Activated T-cell treated with anti-CD3 and anti-CD28 coated beads for 4 hours (primary cell): Measurements from ENCODE around the gene AFAP1.

Experiments
- DNase-seq: peaks from one replicate; pipeline ENCODE4 v3.0.0-alpha.2; 2020

AFAP1 gene

DNA sequence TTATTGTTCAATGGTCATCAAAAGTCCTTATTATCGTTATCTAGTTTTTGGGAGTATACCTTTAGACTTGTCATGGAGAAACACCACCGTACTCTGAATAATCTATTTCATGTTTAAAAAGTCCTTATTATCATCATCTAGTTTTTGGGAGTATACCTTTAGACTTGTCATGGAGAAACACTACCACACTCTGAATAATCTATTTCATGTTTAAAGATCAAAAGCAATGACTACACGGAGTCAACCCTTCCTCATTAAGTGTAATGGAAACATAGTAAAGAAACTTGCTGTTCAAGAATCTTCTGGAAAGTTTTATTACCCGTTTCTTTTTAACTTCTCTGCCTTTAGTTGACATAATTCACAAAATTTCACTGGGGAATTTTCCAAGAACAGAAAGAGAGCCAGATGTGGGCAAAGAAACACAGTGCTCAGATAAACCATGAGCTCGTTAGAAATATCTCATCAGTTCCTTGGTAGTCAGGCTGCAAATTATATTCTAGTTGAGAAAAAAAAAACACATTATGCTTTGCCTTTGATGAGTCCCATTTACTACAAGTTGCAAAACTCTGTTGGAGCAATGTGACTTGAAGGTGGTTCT, 158.8 kb downstream of the AFAP1 start:
- no peak for DNase-seq

DNA sequence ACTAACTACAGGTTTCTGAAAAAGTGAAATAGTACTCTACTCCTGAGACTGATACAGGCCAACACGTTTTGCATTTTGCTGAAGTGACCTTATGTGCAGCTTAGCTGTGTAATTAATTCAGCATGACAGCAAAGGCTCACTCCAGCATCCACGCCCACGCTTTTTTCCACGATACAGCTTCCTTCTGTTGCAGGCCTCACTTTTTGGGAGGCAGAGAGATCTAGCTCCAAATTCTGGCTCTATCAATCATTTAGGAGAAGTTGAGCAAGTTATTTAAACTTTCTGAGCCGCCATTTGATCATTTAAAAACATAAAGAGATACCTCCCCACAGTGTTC, 160.3 kb downstream of the AFAP1 start:
- DNase-seq = no peak

DNA sequence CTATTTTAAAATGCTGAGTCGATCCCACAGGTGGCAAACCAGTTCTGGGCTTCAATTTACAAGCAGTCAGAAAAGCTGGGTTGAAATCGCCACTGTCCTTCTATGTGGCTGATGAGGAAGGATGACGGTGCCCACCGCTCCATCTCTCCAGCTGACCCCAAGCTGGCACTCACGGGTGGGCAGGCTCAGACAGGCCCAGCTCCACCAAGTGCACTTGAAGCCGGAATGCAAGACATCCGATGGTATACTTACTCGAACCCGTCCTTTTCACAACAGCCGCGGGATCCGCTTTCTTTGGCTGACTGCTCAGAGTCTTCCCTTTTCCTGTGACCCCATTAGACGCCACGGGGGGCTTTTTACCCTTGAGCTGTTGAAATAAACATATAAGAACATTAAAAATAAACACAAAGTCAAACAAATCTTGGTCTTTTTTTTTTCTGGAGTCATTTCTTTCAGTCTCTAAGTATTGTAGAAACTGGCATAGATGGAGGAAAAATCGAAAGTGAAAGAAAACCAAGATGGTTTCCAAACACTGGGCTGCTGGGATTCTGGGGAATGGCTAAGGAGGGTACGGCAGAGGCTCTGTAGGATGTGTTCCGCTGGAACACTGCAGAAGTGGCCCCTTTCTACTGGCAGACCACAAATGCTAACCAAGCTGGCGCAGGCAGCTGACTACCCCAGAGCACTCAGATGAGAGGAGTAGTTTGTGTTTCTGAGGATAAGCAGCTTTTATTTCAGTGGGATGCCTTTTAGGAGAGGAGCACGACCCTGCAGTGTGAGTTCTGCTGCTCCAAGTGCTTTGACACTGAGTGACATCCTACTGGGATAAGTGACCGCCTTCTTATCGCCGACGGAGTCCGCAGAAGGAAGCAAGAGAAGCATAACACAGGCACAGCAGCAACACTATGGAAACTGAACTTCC, 160.9 kb downstream of the AFAP1 start:
- DNase-seq = no peak

DNA sequence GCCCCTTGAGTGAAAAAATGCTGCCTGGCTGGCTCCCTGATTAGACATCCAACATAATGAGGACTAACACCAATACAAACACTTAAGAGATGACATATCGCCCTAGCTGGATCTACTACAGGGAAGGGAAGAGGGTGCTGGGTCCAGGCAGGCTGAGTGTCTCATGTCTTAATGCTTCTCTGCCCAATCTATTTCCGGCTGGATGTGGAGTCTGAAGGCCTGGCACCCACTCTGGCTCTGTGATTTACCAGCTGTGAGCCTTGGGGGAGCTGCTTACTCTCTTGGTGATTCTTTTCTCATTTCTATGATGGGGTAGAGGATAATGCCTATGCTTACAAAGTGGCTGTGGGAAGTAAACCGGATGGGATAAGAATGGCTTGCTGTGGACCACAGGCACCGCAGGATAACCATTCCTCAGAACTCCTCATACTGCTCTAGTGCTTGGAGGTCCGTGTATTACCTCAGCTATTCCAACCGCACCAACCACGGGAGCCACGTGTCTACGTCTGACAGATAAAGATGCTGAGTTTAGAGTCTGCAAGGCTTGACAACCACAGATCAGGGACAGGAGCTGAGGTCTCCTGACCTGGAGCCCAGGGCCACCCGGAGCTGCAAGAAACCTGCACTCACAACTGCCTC, 161.7 kb downstream of the AFAP1 start:
- DNase-seq = no peak

DNA sequence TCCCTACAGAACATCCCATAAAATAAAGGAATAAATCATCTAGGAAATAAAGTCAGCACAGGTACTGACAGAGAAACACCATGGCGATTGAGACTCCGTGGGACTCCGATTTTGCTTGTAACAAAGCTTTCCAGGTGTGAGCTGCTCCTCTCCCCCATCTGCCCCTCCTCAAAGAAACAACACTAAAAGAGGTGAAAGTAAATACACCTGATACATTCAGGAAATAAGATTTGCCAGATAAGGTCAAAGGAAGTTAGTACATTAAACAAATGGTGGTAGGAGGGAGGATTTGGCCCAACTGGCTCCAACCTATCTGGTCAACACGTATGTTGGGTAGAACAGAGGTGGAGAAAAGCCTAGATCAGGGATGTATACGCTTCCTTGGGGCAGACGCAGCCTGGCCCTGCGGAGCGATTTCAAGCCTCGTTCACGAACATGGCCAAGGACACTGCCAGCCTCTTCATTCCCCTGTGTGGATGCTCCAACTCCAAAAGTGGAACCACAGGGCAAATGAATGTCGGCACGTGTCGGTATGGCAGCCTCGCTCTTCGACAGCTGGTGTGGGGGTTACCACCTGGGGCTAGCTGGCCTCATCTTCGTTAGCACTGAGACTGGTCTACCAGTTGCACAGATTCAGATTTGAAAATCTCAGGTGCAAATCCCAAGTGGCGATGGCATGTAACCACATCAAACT, 162.5 kb downstream of the AFAP1 start:
- no peak for DNase-seq

DNA sequence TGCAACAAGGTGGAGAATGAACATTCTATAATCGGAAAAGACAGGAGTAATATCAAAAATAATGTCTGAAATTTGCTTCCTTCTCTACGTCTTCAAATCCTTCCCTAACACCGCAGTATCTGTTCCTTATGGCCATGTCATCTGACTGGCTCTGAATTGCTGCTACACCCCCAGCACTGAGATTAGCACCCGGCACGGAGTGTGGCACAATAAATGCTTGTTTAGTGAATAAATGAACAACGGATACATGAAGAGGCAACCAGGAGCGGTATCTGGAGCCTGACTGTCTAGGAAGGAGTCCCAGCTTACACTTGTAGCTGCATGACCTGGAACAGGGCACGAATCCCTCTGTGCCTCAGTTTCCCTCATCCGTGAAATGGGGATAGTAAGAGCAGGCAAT, 164.3 kb downstream of the AFAP1 start:
- DNase-seq = no peak

DNA sequence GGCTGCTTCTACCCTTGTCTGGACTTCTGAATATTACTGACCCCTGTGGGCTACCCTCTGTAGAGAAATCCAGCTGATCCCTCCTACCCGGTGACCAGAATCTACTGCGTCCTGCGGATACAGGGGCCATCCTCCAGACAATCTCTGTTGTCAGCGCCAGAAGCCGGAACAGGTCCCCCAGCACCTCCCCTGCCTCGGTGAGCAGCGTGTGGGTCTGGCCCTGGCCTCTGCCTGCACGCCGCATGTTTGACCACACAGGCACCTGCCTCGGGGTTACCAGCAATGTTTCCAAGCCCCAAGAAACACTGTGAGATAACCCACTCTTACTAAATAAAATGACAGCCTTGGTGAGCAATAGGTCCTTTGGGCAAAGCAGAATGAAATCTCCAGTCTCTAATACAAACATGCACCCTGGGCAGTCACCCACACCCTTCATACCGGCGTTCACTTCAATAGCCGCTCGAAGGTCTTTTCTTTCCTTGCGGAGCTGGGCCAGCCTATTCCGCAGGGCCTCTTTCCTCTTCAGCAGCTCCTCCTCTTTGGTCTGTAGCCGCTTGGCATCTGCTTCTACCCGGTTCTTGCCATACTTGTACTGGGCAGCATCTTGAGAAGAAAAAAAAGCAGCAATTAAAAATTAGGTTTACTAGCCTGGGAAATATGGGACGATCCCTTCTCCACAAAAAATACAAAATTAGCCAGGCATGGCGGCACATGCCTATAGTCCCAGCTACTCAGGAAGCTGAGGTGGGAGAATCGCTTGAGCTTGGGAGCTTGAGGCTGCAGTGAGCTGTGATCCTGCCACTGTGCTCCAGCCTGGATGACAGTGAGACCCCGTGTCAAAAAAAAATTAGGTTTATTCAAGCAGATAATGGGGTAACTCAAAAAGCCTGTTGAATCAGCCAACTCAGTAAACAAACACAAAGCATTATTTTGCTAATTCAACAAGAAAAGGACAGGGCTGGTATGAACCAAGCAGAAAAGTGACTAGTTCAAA, 165.1 kb downstream of the AFAP1 start:
- DNase-seq = no peak

DNA sequence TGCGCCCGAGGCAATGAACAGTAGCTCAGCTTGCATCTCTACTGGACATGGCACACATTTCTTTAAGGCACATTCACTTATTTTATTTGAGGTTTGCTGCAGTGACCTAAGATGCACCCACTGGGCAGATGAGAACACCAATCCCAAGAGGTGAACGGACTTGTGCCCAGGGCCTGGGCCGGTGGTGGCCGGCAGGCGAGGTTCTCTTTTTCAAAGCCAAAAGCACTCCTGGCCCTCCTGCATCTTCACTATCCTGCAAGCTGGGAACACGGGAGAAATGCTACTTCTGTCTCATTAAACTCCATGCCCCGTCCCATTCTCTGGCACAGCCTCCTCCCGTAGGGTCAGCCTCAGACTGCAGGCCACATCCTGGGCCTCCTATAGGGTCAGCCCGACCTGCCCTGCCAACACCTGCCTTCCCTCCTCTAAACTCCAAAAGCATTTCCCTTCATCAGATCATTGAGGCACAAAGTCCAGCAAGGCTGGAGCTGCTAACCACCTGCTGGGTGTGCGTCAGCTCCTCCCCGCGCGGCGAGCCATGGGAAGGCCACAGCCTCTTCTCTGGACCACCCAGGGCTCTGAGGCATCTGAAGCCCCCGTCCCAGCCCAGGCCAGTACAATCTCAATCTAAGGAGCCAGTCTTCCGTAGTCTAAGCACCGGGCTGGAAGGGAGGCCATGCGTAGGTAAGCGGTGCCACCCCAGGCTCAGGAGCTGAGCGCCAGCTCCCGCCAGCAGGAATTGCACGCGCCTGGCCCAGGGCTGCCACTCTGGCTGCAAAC, 166.1 kb downstream of the AFAP1 start:
- no peak for DNase-seq

DNA sequence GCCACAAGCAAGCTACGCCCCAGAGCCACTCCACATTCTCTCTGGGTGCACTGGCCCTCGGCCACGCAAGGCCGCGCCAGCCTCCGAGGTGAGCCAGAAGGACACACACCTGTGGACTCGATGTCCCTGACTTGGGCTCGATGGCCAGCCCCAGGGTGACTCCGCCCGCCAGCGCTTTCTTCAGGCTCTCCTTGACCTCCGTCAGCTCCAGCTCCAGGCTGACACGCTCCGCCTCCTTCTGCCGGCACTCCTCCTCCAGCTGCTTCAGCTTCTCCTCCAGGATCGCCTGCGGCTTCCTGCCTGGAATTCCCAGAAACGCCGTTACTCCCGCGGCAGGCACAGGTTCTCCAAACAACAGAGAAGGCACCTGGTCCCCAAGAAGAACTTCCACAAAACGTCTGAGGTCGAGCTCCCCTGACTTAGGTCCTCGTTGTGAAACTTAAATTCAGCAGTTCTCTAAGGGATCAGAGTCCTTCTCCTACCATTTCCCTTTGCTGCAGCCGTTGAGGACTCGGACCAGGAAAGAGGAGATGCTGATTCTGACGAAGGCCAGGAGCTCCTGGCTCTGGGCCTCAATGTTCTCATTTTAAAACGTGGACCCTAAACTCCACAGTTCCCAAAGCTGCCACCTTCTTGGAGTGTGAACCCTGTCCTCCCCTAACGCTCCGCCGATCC, 166.8 kb downstream of the AFAP1 start:
- DNase-seq = no peak

DNA sequence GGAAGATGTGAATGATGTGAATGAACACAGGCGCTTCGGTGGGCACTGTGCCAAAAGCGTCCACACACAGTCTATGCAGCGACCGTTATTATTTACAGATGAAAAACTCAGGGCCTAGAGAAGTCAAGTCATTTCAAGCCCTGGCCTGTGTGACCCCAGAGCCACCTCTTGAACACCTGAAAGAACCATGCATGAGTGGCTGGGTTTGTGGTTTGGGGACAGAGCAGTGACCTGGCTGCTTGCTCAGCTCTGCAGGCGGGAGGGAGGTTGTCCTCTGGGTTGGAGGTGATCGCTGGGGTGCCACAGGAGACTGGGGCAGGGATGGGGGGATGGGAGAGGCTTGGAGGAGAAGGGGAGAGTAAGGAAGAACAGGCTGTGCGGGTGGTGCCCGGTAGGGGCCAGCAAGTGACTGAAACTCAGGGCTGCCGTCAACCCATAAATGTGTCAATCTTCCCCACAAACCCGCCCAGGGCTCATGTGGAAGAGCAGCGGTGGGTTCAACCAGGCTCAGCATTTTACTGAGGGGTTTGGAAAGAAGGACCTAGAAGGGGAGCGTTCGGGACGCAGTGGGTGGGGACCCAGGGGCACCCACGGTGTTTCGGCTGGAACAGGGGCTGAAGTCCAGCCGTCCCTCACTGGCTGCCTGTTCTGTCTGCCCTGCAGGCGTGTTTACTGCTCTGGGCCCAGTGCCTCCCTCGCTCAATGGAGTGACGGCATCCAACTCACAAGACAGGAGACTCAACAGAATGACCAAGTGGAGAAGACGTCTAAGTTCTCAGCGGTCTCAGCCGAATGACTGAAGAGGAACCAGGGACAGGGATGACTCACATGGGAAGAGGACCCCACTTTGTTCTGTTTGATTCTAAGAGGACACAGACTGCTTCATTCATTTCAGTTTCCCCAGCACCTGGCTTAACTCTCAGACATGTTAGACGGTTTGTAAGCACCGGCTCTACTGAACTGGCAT, 167.8 kb downstream of the AFAP1 start:
- no peak for DNase-seq

DNA sequence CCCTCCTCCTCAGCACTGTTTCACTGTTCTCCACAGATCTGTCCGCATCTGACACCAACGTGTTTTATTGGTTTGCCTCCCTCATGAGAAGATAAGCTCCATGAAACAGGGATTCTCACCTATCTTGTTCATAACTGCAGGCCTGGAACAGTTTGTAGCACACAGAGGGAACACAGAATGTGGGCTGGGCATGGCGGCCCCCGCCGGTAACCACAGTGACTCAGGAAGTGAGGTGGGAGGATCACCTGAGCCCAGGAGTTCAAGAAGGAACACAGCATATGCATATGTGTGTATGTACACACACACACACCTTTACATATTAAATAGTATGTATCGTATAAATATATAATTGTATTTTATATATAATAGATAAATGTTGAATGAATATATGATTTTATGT, 168.6 kb downstream of the AFAP1 start:
- DNase-seq = peak; percentile 47

DNA sequence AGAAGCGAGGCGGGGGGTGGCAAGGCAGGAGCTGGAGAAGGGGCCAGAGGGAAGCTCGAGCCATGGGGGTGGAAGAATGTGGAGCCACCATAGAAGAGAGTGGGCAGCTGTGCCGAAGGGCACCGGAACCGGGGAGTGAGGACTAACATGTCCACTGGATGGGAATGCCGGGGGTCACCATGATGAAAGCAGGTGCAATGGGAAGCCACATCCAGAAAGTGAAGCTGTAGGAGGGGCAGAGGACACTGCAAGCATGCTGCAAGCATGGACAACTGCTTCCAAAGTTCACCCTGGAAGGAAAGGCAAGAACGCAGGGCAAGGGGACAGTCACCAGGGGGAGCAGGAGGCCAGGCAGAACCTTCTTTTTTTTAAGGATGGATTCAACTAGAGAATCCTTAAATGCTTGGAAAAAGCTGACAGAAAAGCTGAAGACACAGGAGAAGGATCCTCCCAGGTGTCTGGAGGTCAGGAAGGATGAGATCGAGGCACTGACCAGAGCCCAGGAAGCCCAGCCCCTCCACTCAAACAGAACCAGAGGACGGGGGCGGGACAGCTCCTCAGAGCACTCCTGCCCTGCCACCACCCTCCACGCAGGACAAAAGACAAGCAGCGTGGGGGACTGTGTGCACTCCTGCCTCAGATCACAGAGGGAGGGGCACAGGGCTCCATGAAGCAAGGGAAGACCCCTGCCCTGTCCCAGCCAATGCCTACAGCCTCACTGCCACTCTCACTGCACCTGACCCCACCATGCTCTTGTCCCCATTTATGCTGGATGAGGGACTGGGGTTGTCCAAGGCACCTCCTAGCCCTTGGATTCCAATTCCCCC, 169.2 kb downstream of the AFAP1 start:
- DNase-seq = no peak

DNA sequence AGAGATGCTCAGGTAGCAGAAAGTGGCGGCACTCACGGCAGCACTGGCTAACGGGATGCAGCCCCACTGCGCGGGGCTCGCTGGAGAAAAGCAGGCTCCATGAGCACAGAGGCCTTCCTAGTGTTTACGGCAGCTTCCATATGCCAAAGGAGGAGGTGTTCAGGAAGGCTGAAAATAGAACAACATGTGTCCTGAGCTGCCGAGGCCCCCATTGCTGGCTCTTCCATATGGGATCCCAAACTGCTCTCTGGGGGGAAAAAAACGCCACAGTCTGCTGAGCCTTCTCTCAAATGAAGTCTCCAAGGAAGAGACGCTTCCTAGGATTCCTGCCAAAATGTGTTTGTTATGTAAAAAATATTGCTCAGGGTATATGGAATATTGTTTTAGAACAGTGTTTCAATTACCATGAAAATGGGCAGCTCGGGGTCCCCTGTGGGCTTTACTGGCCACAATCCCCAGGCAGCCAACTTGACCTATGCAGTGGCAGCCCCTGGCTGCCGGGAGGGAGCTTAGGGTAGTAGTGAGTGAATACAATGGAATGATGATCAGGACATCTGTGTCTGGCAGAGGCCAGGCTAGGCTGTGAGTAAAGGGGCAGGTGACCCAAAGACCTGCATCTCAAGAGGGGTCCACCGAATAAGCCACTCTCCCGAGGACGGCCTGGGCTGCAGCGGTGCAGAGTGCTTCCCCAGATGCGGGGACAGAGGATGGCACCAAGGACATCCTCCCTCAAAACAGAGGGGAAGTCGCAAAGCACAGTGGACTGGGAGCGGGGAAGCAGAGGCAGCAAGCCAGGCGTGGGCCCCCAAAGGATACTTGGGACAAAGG, 170.1 kb downstream of the AFAP1 start:
- no peak for DNase-seq

DNA sequence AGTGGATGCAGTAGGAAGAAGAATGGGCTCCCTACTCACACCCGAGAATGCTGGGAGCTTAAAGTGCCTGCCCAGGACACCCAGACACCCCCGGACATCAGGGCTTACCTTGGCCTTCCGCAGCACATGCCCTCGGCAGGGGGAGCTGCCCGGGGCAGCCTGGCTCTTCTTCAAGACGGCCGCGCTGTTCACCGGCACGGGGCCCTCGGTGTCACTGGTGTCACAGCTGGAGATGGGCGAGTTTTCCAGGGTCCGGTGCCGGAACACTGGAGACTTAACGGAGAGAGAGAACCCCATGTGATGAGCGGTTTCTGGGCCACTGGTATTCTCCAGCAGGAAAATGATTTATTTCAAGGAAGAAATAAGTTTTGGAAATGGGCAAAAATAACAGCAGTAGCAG, 170.9 kb downstream of the AFAP1 start:
- no peak for DNase-seq

DNA sequence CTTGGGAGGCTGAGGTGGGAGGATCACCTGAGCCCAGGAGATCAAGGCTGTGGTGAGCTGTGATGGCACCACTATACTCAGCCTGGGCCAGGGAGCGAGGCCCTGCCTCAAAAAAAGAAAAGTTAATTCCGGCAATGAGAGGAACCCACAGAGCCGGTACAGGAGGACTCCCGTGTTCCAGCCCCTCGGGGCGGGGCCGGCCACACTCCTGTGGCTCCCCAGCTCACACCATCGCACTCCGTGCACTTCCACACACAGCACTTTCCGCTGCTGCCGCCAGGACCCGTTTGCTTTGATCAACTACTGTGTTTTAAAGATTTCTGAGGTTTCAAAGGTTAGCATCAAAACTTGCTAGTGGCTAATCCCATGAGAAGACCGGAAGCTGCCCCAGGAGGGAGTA, 171.7 kb downstream of the AFAP1 start:
- DNase-seq = no peak

DNA sequence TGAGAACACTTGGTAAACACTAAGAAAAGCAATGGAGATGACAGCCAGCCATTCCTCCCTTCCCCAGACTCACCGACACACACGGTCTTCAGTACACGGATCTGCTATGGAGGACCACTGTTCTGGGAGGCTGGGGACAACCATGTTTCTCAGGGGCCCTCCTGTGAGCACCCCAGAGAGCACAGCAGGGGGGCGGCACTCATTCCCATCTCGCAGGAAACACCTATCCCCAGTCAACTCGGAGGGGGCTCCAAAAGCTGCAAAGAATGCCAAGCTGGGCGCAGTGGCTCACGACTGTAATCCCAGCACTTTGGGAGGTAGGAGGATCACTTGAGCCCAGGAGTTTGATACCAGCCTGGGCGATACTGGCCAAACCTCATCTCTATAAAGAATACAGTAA, 172.1 kb downstream of the AFAP1 start:
- DNase-seq = no peak

DNA sequence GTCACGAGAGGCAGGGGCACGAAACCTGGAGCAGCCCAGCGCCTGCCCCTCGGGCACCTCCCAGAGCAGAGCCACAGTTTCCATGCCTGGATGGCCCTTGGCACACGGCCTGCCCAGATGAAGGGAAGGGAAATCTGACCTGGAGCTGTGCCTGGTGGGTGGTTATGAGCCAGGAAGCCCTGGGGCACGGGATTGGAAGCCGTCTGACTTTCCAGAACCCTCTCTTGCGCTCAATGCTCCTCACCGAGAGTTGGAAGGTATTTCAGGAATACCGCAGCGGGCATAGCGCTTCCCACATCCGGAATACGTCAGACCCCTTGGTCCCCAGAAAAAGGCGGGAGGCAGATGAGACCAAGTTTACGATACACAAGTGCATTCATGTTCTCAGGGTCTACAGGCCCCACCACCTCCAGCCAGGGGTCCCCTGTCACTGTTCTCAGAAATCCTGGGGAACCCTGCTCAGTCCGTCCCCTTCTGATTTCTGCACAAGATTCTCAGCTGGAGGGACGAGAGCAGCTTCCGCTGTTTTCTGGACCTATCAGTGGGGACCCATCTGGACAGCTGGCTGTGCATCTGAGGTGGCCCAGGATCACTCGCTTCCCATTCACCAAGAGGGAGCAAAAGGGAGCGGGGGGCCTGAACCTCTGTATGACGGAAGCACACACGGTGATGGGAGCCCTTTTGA, 172.9 kb downstream of the AFAP1 start:
- DNase-seq = no peak
